HG02623 (cell line): ENCODE results near the gene ST7L.

Source experiments
- ATAC-seq: cut with Tn5 transposase; IDR thresholded peaks from one replicate; pipeline ENCODE4 v1.9.1; 2021; ENCODE audit warnings: moderate library complexity; ENCODE audit not compliant: unreplicated experiment

ST7L gene

GRCh38 chr1:112618114-112618720 is 724 bp downstream of the ST7L start:
- ATAC-seq, result no peak

- ATAC-seq, result no peak
Measured at GRCh38 chr1:112614460-112615065, 4.4 kb downstream of the ST7L start.

GRCh38 chr1:112605633-112606327 is 13.2 kb downstream of the ST7L start:
- no peak for ATAC-seq

- ATAC-seq, result no peak
Measured at GRCh38 chr1:112603541-112603940, 15.4 kb downstream of the ST7L start.

- ATAC-seq, result no peak
Measured at GRCh38 chr1:112603012-112603411, 15.9 kb downstream of the ST7L start.

- no peak for ATAC-seq
Measured at GRCh38 chr1:112599477-112599876, 19.5 kb downstream of the ST7L start.

GRCh38 chr1:112594208-112594876 is 24.6 kb downstream of the ST7L start:
- no peak for ATAC-seq

- ATAC-seq, result no peak
Measured at GRCh38 chr1:112589766-112590165, 29.2 kb downstream of the ST7L start.

- no peak for ATAC-seq
Measured at GRCh38 chr1:112583366-112583765, 35.6 kb downstream of the ST7L start.

- ATAC-seq, result no peak
Measured at GRCh38 chr1:112581586-112582192, 37.3 kb downstream of the ST7L start.

GRCh38 chr1:112579801-112580510 is 39.0 kb downstream of the ST7L start:
- no peak for ATAC-seq

- no peak for ATAC-seq
Measured at GRCh38 chr1:112576240-112576639, 42.7 kb downstream of the ST7L start.

GRCh38 chr1:112575154-112575804 is 43.7 kb downstream of the ST7L start:
- no peak for ATAC-seq

- ATAC-seq, result no peak
Measured at GRCh38 chr1:112565800-112566199, 53.1 kb downstream of the ST7L start.

GRCh38 chr1:112564081-112564480 is 54.9 kb downstream of the ST7L start:
- ATAC-seq, result no peak

GRCh38 chr1:112563341-112563740 is 55.6 kb downstream of the ST7L start:
- no peak for ATAC-seq

- no peak for ATAC-seq
Measured at GRCh38 chr1:112558634-112559033, 60.3 kb downstream of the ST7L start.

- ATAC-seq, result no peak
Measured at GRCh38 chr1:112557385-112557784, 61.6 kb downstream of the ST7L start.

- ATAC-seq, result no peak
Measured at GRCh38 chr1:112554411-112554810, 64.5 kb downstream of the ST7L start.

GRCh38 chr1:112549590-112549989 is 69.4 kb downstream of the ST7L start:
- no peak for ATAC-seq
